Astrocyte (in vitro differentiated cells and primary cell): ENCODE data around the gene LRRC37B. TPM values are rescaled to one million over a fixed set of nuclear protein-coding genes. Genes with fewer than 3 reads are reported as not detected.
"Not testable (repeated sequence)": the region's sequence is repeated elsewhere in the genome, so short reads cannot be mapped to it uniquely, and the experiment has no call there.

Source experiments
- DNase-seq: peaks from one replicate; pipeline ENCODE4 v3.0.0-alpha.2; 2010; ENCODE audit warnings: low read depth
- FAIRE-seq: peaks from 2 replicates; lab custom pipeline; 2011; peaks lifted over from hg19 to GRCh38; lab: Jason Lieb, UNC
- H2AFZ ChIP-seq: 2 replicates; pipeline ENCODE4 v1.6.0; 2012; ENCODE audit warnings: low read depth, low read length, inconsistent platforms
- H3K27ac ChIP-seq: 2 replicates; pipeline ENCODE4 v1.5.1; 2011; ENCODE audit warnings: low read depth, low read length, inconsistent platforms
- H3K27me3 ChIP-seq: 2 replicates; pipeline ENCODE4 v1.6.0; 2011; ENCODE audit warnings: low read length, inconsistent platforms; ENCODE audit not compliant: insufficient read depth
- H3K36me3 ChIP-seq: 2 replicates; pipeline ENCODE4 v1.5.1; 2011; ENCODE audit warnings: low read length, inconsistent platforms; ENCODE audit not compliant: insufficient read depth
- H3K4me1 ChIP-seq: 2 replicates; pipeline ENCODE4 v1.5.1; 2011; ENCODE audit warnings: low read length, inconsistent platforms; ENCODE audit not compliant: insufficient read depth
- H3K4me2 ChIP-seq: 2 replicates; pipeline ENCODE4 v1.6.0; 2012; ENCODE audit warnings: low read length, inconsistent platforms
- H3K4me3 ChIP-seq: 2 replicates; pipeline ENCODE4 v1.5.1; 2011; ENCODE audit warnings: low read depth, mild to moderate bottlenecking, low read length, inconsistent platforms; ENCODE audit not compliant: insufficient read depth
- H3K79me2 ChIP-seq: 2 replicates; pipeline ENCODE4 v1.6.0; 2012; ENCODE audit warnings: mild to moderate bottlenecking, low read length, inconsistent platforms; ENCODE audit not compliant: insufficient read depth
- H3K9ac ChIP-seq: 2 replicates; pipeline ENCODE4 v1.6.0; 2012; ENCODE audit warnings: mild to moderate bottlenecking, low read length, inconsistent platforms
- H3K9me3 ChIP-seq: 2 replicates; pipeline ENCODE4 v1.5.1; 2012; ENCODE audit warnings: low read depth, mild to moderate bottlenecking, low read length, inconsistent platforms; ENCODE audit not compliant: insufficient read depth
- H4K20me1 ChIP-seq: 2 replicates; pipeline ENCODE4 v1.6.0; 2012; ENCODE audit warnings: low read length, inconsistent platforms; ENCODE audit not compliant: insufficient read depth
- H3K27ac Mint-ChIP-seq: one replicate; pipeline ENCODE4 v1.8.0; 2021; ENCODE audit warnings: mild to moderate bottlenecking, mixed read lengths; ENCODE audit not compliant: unreplicated experiment
- H3K27me3 Mint-ChIP-seq: one replicate; pipeline ENCODE4 v1.8.0; 2021; ENCODE audit warnings: low read depth, mixed read lengths; ENCODE audit not compliant: unreplicated experiment
- H3K36me3 Mint-ChIP-seq: one replicate; pipeline ENCODE4 v1.8.0; 2021; ENCODE audit warnings: low read depth, mixed read lengths; ENCODE audit not compliant: unreplicated experiment
- H3K4me1 Mint-ChIP-seq: one replicate; pipeline ENCODE4 v1.8.0; 2021; ENCODE audit warnings: low read depth, mixed read lengths; ENCODE audit not compliant: unreplicated experiment
- H3K4me3 Mint-ChIP-seq: one replicate; pipeline ENCODE4 v1.8.0; 2021; ENCODE audit warnings: mild to moderate bottlenecking, moderate library complexity, mixed read lengths; ENCODE audit not compliant: unreplicated experiment
- H3K9me3 Mint-ChIP-seq: one replicate; pipeline ENCODE4 v1.8.0; 2021; ENCODE audit warnings: mild to moderate bottlenecking, mixed read lengths; ENCODE audit not compliant: unreplicated experiment
- EZH2 ChIP-seq: IDR thresholded peaks from 2 replicates; pipeline ENCODE4 v1.6.1; 2012; ENCODE audit warnings: mild to moderate bottlenecking, low read length, inconsistent platforms; ENCODE audit not compliant: insufficient read depth
- total RNA-seq: library from RNA; stranded (reverse); gene quantifications from 2 replicates; pipeline ENCODE4 v1.2.1, GENCODE V29; 2021
- TF ChIP-seq, protein P1 (sequence below): IDR thresholded peaks from 2 replicates; pipeline ENCODE4 v1.5.1; 2011; ENCODE audit warnings: low read depth, mild to moderate bottlenecking, inconsistent platforms, low read length, moderate library complexity; ENCODE audit not compliant: insufficient read depth

The LRRC37B gene
- total RNA-seq, 1 donor from 2014 or later, result 10.3 TPM

GRCh38 chr17:32033223-32033622, 26.0 kb downstream of the LRRC37B start:
- no peaks in the 10 kb centered on the region for H3K27me3 ChIP-seq
- no peak overlapping the region for H3K9ac ChIP-seq
- peaks cover 2% of the 10 kb centered on the region for H3K36me3 Mint-ChIP-seq
- H3K9me3 Mint-ChIP-seq, result no peaks in the 10 kb centered on the region
- H2AFZ ChIP-seq, result no peak overlapping the region
- H3K79me2 ChIP-seq, result no peaks in the 10 kb centered on the region
- H3K4me3 ChIP-seq, result no peak overlapping the region
- H3K27ac Mint-ChIP-seq, result no peak overlapping the region
- no peaks in the 10 kb centered on the region for H3K9me3 ChIP-seq
- H3K4me2 ChIP-seq, result no peak overlapping the region
- H3K4me1 Mint-ChIP-seq, result no peaks in the 10 kb centered on the region
- H3K4me1 ChIP-seq, result no peaks in the 10 kb centered on the region
- H4K20me1 ChIP-seq, result no peaks in the 10 kb centered on the region
- H3K27ac ChIP-seq, result no peak overlapping the region
- no peak for FAIRE-seq
- peaks cover 5% of the 10 kb centered on the region for H3K36me3 ChIP-seq
- no peak overlapping the region for H3K4me3 Mint-ChIP-seq
- no peak for DNase-seq
- H3K27me3 Mint-ChIP-seq, result no peaks in the 10 kb centered on the region
- no peak for TF ChIP-seq EZH2
- TF ChIP-seq, protein P1, sequence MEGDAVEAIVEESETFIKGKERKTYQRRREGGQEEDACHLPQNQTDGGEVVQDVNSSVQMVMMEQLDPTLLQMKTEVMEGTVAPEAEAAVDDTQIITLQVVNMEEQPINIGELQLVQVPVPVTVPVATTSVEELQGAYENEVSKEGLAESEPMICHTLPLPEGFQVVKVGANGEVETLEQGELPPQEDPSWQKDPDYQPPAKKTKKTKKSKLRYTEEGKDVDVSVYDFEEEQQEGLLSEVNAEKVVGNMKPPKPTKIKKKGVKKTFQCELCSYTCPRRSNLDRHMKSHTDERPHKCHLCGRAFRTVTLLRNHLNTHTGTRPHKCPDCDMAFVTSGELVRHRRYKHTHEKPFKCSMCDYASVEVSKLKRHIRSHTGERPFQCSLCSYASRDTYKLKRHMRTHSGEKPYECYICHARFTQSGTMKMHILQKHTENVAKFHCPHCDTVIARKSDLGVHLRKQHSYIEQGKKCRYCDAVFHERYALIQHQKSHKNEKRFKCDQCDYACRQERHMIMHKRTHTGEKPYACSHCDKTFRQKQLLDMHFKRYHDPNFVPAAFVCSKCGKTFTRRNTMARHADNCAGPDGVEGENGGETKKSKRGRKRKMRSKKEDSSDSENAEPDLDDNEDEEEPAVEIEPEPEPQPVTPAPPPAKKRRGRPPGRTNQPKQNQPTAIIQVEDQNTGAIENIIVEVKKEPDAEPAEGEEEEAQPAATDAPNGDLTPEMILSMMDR, result no peak

GRCh38 chr17:32033812-32034211, 26.6 kb downstream of the LRRC37B start:
- H3K27me3 ChIP-seq, H3K4me3 ChIP-seq, H2AFZ ChIP-seq, DNase-seq, FAIRE-seq, H4K20me1 ChIP-seq, H3K4me2 ChIP-seq, H3K27ac ChIP-seq, H3K27ac Mint-ChIP-seq, H3K4me1 ChIP-seq, H3K9me3 Mint-ChIP-seq, H3K9me3 ChIP-seq, H3K36me3 ChIP-seq, H3K27me3 Mint-ChIP-seq, H3K36me3 Mint-ChIP-seq, H3K9ac ChIP-seq, H3K79me2 ChIP-seq, H3K4me3 Mint-ChIP-seq, H3K4me1 Mint-ChIP-seq: not testable (repeated sequence)

DNA sequence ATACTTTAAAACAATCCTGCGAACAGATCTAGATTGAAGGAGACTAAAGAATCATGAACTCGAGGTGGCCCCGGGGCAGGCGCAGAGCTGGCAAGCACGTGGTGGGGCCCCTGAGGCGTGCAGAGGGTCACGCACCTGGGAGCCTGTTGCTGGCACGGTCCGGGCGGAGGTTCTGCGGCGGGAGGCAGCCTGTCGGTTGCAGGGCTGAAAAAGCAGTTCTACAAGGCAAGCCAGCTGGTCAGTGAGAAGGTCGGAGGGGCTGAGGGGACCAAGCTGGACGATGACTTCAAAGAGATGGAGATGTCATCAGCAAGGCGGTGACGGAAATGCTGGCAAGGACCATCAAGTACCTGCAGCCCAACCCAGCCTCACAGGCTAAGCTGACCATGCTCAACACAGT, 33.1 kb downstream of the LRRC37B start:
- not testable (repeated sequence) for H3K4me1 ChIP-seq, H3K79me2 ChIP-seq, H2AFZ ChIP-seq, H3K4me3 Mint-ChIP-seq, H4K20me1 ChIP-seq, DNase-seq, H3K27ac Mint-ChIP-seq, H3K36me3 ChIP-seq, H3K4me3 ChIP-seq, H3K4me1 Mint-ChIP-seq, H3K27ac ChIP-seq, H3K9ac ChIP-seq, H3K27me3 Mint-ChIP-seq, H3K9me3 ChIP-seq, FAIRE-seq, H3K9me3 Mint-ChIP-seq, H3K27me3 ChIP-seq, H3K4me2 ChIP-seq, H3K36me3 Mint-ChIP-seq

GRCh38 chr17:32041306-32041875, 34.2 kb downstream of the LRRC37B start:
- H3K36me3 ChIP-seq, H3K4me3 ChIP-seq, H3K4me2 ChIP-seq, H3K4me1 ChIP-seq, H3K27ac ChIP-seq, H3K9me3 Mint-ChIP-seq, H3K27me3 ChIP-seq, H3K27ac Mint-ChIP-seq, FAIRE-seq, H3K4me1 Mint-ChIP-seq, H4K20me1 ChIP-seq, H3K79me2 ChIP-seq, H3K9me3 ChIP-seq, H2AFZ ChIP-seq, DNase-seq, H3K4me3 Mint-ChIP-seq, H3K9ac ChIP-seq, H3K36me3 Mint-ChIP-seq, H3K27me3 Mint-ChIP-seq: not testable (repeated sequence)

DNA sequence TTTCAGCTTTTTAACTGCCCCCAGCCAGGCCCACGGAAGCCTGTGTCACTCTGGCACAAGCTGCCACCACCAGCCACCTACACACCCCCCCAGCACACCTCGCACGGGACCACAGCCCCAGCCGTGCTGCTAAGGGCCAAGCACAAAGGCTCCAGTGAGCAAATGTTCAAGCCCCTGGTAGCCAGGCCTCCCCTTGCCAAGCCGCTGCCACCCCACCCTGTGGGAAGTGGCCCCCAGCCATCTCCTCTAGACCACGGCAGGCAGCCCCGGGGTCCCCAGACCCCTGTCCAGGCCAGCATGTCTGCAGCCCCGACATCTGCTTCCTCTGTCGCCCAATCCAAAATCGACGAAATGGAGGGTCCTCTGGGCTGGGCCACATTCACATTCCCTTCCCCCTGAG, 35.1 kb downstream of the LRRC37B start:
- H3K9me3 Mint-ChIP-seq, H3K9me3 ChIP-seq, H3K27ac ChIP-seq, H3K36me3 ChIP-seq, H2AFZ ChIP-seq, H3K4me1 ChIP-seq, H4K20me1 ChIP-seq, H3K9ac ChIP-seq, H3K27me3 ChIP-seq, FAIRE-seq, H3K4me3 Mint-ChIP-seq, H3K79me2 ChIP-seq, H3K27ac Mint-ChIP-seq, H3K4me1 Mint-ChIP-seq, H3K27me3 Mint-ChIP-seq, DNase-seq, H3K4me2 ChIP-seq, H3K36me3 Mint-ChIP-seq, H3K4me3 ChIP-seq: not testable (repeated sequence)
